Endodermal cell (in vitro differentiated cells): ENCODE results near the gene FBXO47. TPM values are rescaled to one million over a fixed set of nuclear protein-coding genes. Genes with fewer than 3 reads are reported as not detected.

Experiments used
- DNase-seq: peaks from one replicate; pipeline ENCODE4 v3.0.0-alpha.2; 2017
- H3K27ac ChIP-seq: 2 replicates; pipeline ENCODE4 v1.5.1; 2013; ENCODE audit warnings: mild to moderate bottlenecking, low read depth, low read length, moderate library complexity
- H3K27me3 ChIP-seq: 2 replicates; pipeline ENCODE4 v1.6.1; 2013; ENCODE audit warnings: mild to moderate bottlenecking, low read length, moderate library complexity; ENCODE audit not compliant: insufficient read depth, control insufficient read depth, poor library complexity, severe bottlenecking
- H3K36me3 ChIP-seq: 2 replicates; pipeline ENCODE4 v1.7.0; 2013; ENCODE audit warnings: mild to moderate bottlenecking, low read length, moderate library complexity; ENCODE audit not compliant: control insufficient read depth, insufficient read depth
- H3K4me1 ChIP-seq: one replicate; pipeline ENCODE4 v1.7.0; 2013; ENCODE audit warnings: low read length; ENCODE audit not compliant: control insufficient read depth, insufficient read depth
- H3K4me3 ChIP-seq: 2 replicates; pipeline ENCODE4 v1.5.1; 2013; ENCODE audit warnings: mild to moderate bottlenecking, low read length, moderate library complexity
- H3K9ac ChIP-seq: 2 replicates; pipeline ENCODE4 v1.6.1; 2013; ENCODE audit warnings: mild to moderate bottlenecking, low read length, moderate library complexity; ENCODE audit not compliant: poor library complexity, severe bottlenecking; ENCODE audit errors: extremely low read depth
- H3K9me3 ChIP-seq: 2 replicates; pipeline ENCODE4 v1.6.1; 2013; ENCODE audit warnings: mild to moderate bottlenecking, low read length, moderate library complexity; ENCODE audit not compliant: control insufficient read depth
- H3K27ac Mint-ChIP-seq: 2 replicates; pipeline ENCODE4 v1.8.0; 2020; ENCODE audit warnings: mixed read lengths
- H3K27me3 Mint-ChIP-seq: 2 replicates; pipeline ENCODE4 v1.8.0; 2021; ENCODE audit warnings: mild to moderate bottlenecking, mixed read lengths; ENCODE audit not compliant: insufficient read depth
- H3K36me3 Mint-ChIP-seq: 2 replicates; pipeline ENCODE4 v1.8.0; 2020; ENCODE audit warnings: low read depth, mixed read lengths
- H3K4me1 Mint-ChIP-seq: 2 replicates; pipeline ENCODE4 v1.8.0; 2020; ENCODE audit warnings: mixed read lengths
- H3K4me3 Mint-ChIP-seq: 2 replicates; pipeline ENCODE4 v1.8.0; 2020; ENCODE audit warnings: mild to moderate bottlenecking, moderate library complexity, mixed read lengths
- H3K9me3 Mint-ChIP-seq: 2 replicates; pipeline ENCODE4 v1.8.0; 2020; ENCODE audit warnings: mild to moderate bottlenecking, mixed read lengths
- CTCF ChIP-seq: fragments of 200-600 bp; sonication (generic); conservative IDR thresholded peaks from 2 replicates; pipeline ENCODE4 v1.5.0; 2021; ENCODE audit warnings: antibody characterized with exemption, mild to moderate bottlenecking
- WGBS, 2 experiments: methylation state at CpG; one replicate each; pipeline versions ENCODE4 v1.1.5 to v1.1.7; 2013; ENCODE audit warnings: missing lambda C conversion rate in 2 of 2, mixed read lengths in 1 of 2; ENCODE audit not compliant: insufficient coverage in 1 of 2, insufficient read length in 1 of 2; 5-methylcytosine and 5-hydroxymethylcytosine counted together
- total RNA-seq, 2 donors: library from RNA; stranded (reverse); fragmentation: NEBNext Ultra II Directional in 1 of 2; extraction: Animal tissue kit (Norgen Biotek cat#: 25700) in 1 of 2; gene quantifications; 2 replicates in 1 of 2; 3 replicates in 1 of 2; pipeline ENCODE4 v1.2.1, GENCODE V29; 2021

Gene FBXO47
- total RNA-seq, 2 donors from 2014 or later, result not detected

GRCh38 chr17:38996660-38997337 is 29.6 kb upstream of the FBXO47 start:
- TF ChIP-seq CTCF, result no peak
- no peak for DNase-seq
- H3K4me1 ChIP-seq, result no peaks in the 10 kb centered on the region
- Mint-ChIP-seq H3K27me3 (no peaks in the 10 kb centered on the region), H3K4me1 (peaks cover 8% of the 10 kb centered on the region), H3K4me3 (no peak overlapping the region), H3K36me3 (no peaks in the 10 kb centered on the region), H3K27ac (no peak overlapping the region), H3K9me3 (peaks cover 32% of the 10 kb centered on the region)
- WGBS, 2 experiments, result 88% methylated on average over 5 of the region's 5 CpGs; no CpG with 5 or more reads in 1 of the 2 experiments
- H3K9ac ChIP-seq, result no peak overlapping the region
- no peak overlapping the region for H3K4me3 ChIP-seq
- H3K27ac ChIP-seq, result no peak overlapping the region
- H3K9me3 ChIP-seq, result peaks cover 15% of the 10 kb centered on the region
- H3K36me3 ChIP-seq, result no peaks in the 10 kb centered on the region
- no peaks in the 10 kb centered on the region for H3K27me3 ChIP-seq

- H3K36me3 Mint-ChIP-seq, result no peaks in the 10 kb centered on the region
- H3K4me3 Mint-ChIP-seq, result no peak overlapping the region
- H3K4me1 ChIP-seq, result no peaks in the 10 kb centered on the region
- H3K36me3 ChIP-seq, result no peaks in the 10 kb centered on the region
- H3K27ac ChIP-seq, result no peak overlapping the region
- H3K27me3 ChIP-seq, result no peaks in the 10 kb centered on the region
- no peak overlapping the region for H3K4me3 ChIP-seq
- no peak overlapping the region for H3K9ac ChIP-seq
- peaks cover 4% of the 10 kb centered on the region for H3K4me1 Mint-ChIP-seq
- H3K9me3 Mint-ChIP-seq, result peaks cover 29% of the 10 kb centered on the region
- peaks cover 2% of the 10 kb centered on the region for H3K27me3 Mint-ChIP-seq
- no CpG with 5 or more reads among the region's 2 CpGs for WGBS, 2 experiments
- no peak for DNase-seq
- peaks cover 15% of the 10 kb centered on the region for H3K9me3 ChIP-seq
- TF ChIP-seq CTCF, result no peak
- H3K27ac Mint-ChIP-seq, result no peak overlapping the region
These were observed 26.8 kb upstream of the FBXO47 start for GRCh38 chr17:38994026-38994425.

- H3K36me3 Mint-ChIP-seq, result no peaks in the 10 kb centered on the region
- no peak overlapping the region for H3K4me3 Mint-ChIP-seq
- no peaks in the 10 kb centered on the region for H3K27me3 Mint-ChIP-seq
- no peaks in the 10 kb centered on the region for H3K9me3 ChIP-seq
- DNase-seq, result no peak
- H3K4me3 ChIP-seq, result no peak overlapping the region
- H3K36me3 ChIP-seq, result no peaks in the 10 kb centered on the region
- H3K27ac Mint-ChIP-seq, result no peak overlapping the region
- H3K9me3 Mint-ChIP-seq, result no peaks in the 10 kb centered on the region
- H3K9ac ChIP-seq, result no peak overlapping the region
- H3K4me1 ChIP-seq, result no peaks in the 10 kb centered on the region
- H3K27ac ChIP-seq, result no peak overlapping the region
- H3K27me3 ChIP-seq, result no peaks in the 10 kb centered on the region
- no peaks in the 10 kb centered on the region for H3K4me1 Mint-ChIP-seq
- TF ChIP-seq CTCF, result no peak
- 88 to 100% methylated on average over 1 of the region's 2 CpGs for WGBS, 2 experiments
These were observed 17.5 kb upstream of the FBXO47 start for GRCh38 chr17:38984666-38985065.
